HG03571 (cell line): ENCODE results near the gene GAS6.

Source experiments
- ATAC-seq: cut with Tn5 transposase; IDR thresholded peaks from one replicate; pipeline ENCODE4 v1.9.1; 2021; ENCODE audit not compliant: unreplicated experiment

GAS6 gene

GRCh38 chr13:113812178-113813040 is 51.5 kb downstream of the GAS6 start:
- no peak for ATAC-seq

GRCh38 chr13:113811081-113811928 is 52.6 kb downstream of the GAS6 start:
- ATAC-seq = no peak

- no peak for ATAC-seq
These were observed 53.2 kb downstream of the GAS6 start for GRCh38 chr13:113810640-113811039.

GRCh38 chr13:113809934-113810333 is 53.9 kb downstream of the GAS6 start:
- no peak for ATAC-seq

GRCh38 chr13:113808058-113808834 is 55.6 kb downstream of the GAS6 start:
- ATAC-seq = no peak

GRCh38 chr13:113806526-113806925 is 57.4 kb downstream of the GAS6 start:
- ATAC-seq = no peak

- no peak for ATAC-seq
These were observed 57.8 kb downstream of the GAS6 start for GRCh38 chr13:113806104-113806471.

GRCh38 chr13:113805431-113806103 is 58.3 kb downstream of the GAS6 start:
- no peak for ATAC-seq

GRCh38 chr13:113804703-113805430 is 59.0 kb downstream of the GAS6 start:
- no peak for ATAC-seq

GRCh38 chr13:113804017-113804702 is 59.7 kb downstream of the GAS6 start:
- ATAC-seq = no peak

- ATAC-seq = no peak
These were observed 60.4 kb downstream of the GAS6 start for GRCh38 chr13:113803409-113804016.

GRCh38 chr13:113802761-113803160 is 61.1 kb downstream of the GAS6 start:
- no peak for ATAC-seq

GRCh38 chr13:113802090-113802531 is 61.8 kb downstream of the GAS6 start:
- ATAC-seq = no peak

- ATAC-seq = no peak
These were observed 62.5 kb downstream of the GAS6 start for GRCh38 chr13:113801289-113801961.

GRCh38 chr13:113800576-113800926 is 63.3 kb downstream of the GAS6 start:
- no peak for ATAC-seq

GRCh38 chr13:113798200-113798811 is 65.6 kb downstream of the GAS6 start:
- no peak for ATAC-seq

GRCh38 chr13:113796964-113797676 is 66.8 kb downstream of the GAS6 start:
- ATAC-seq = no peak
